Endothelial cell of umbilical vein (primary cell): ENCODE results near the gene FBXL13. TPM values are rescaled to one million over a fixed set of nuclear protein-coding genes. Genes with fewer than 3 reads are reported as not detected.
A peak's percentile ranks its signal among the peaks of the same experiment; 100 is the strongest.
"Not testable (repeated sequence)": the region's sequence is repeated elsewhere in the genome, so short reads cannot be mapped to it uniquely, and the experiment has no call there.

Experiments used
- BruUV-seq: library from RNA; stranded (reverse); fragments of 400-500 nt; replicated peaks from 2 replicates; lab custom pipeline; 2021; lab: Mats Ljungman, UMichigan
- CTCF ChIA-PET: fragments of 300-600, 350-600 bp; sonication (Branson Sonifier 250); formaldehyde crosslinking; loops from one replicate; lab custom pipeline; 2021; ENCODE audit warnings: antibody characterized with exemption, inconsistent platforms; lab: Charles Lee
- POLR2A ChIA-PET: fragments of 300-600, 350-600 bp; sonication (Branson Sonifier 250); formaldehyde crosslinking; loops from one replicate; lab custom pipeline; 2021; ENCODE audit warnings: antibody characterized with exemption, inconsistent platforms; lab: Charles Lee
- DNase-seq: peaks from one replicate; pipeline ENCODE4 v3.0.0-alpha.2; 2011; ENCODE audit warnings: low read depth, low spot score
- FAIRE-seq: peaks from 2 replicates; lab custom pipeline; 2011; peaks lifted over from hg19 to GRCh38; lab: Jason Lieb, UNC
- H2AFZ ChIP-seq: 2 replicates; pipeline ENCODE4 v1.6.0; 2012; ENCODE audit warnings: low read depth, low read length, control low read depth, inconsistent platforms
- H3K27ac ChIP-seq: 2 replicates; pipeline ENCODE4 v1.5.1; 2011; ENCODE audit warnings: low read depth, mild to moderate bottlenecking, control low read depth, low read length, moderate library complexity; ENCODE audit not compliant: insufficient read depth
- H3K27me3 ChIP-seq, 2 experiments: 2 replicates each; pipeline versions ENCODE4 v1.6.0 to v1.6.1; 2011; ENCODE audit warnings: low read length in 2 of 2, mixed read lengths in 1 of 2; ENCODE audit not compliant: control insufficient read depth in 2 of 2, insufficient read depth in 2 of 2
- H3K36me3 ChIP-seq, 2 experiments: 2 replicates in 1 of 2; 3 replicates in 1 of 2; pipeline ENCODE4 v1.5.1; 2011; ENCODE audit warnings: low read length in 2 of 2, mild to moderate bottlenecking in 1 of 2, moderate library complexity in 1 of 2; ENCODE audit not compliant: control insufficient read depth in 2 of 2, insufficient read depth in 2 of 2; ENCODE audit errors: extremely low read depth in 1 of 2
- H3K4me1 ChIP-seq: 3 replicates; pipeline ENCODE4 v1.5.1; 2011; ENCODE audit warnings: mild to moderate bottlenecking, low read length; ENCODE audit not compliant: control insufficient read depth, insufficient read depth; ENCODE audit errors: extremely low read depth
- H3K4me2 ChIP-seq: 2 replicates; pipeline ENCODE4 v1.6.1; 2011; ENCODE audit warnings: low read length, control low read depth, mixed read lengths; ENCODE audit not compliant: insufficient read depth
- H3K4me3 ChIP-seq, 3 experiments: fragments of 200-600 bp in 1 of 3; sonication (generic), shearing (Covaris generic) in 1 of 3; replicated peaks in 1 of 3; 2 replicates each; pipeline ENCODE4 v1.5.1; 2011 to 2016; ENCODE audit warnings: control low read depth in 3 of 3, low read length in 3 of 3, mild to moderate bottlenecking in 2 of 3, inconsistent platforms in 1 of 3, low read depth in 1 of 3, moderate library complexity in 1 of 3; ENCODE audit not compliant: insufficient read depth in 1 of 3
- H3K79me2 ChIP-seq: 2 replicates; pipeline ENCODE4 v1.6.0; 2012; ENCODE audit warnings: low read length, inconsistent platforms; ENCODE audit not compliant: control insufficient read depth, insufficient read depth
- H3K9ac ChIP-seq: replicated peaks from 2 replicates; pipeline ENCODE3; 2011; ENCODE audit warnings: low read length, control low read depth; ENCODE audit not compliant: insufficient read depth; ENCODE audit errors: extremely low read depth
- H3K9me1 ChIP-seq: replicated peaks from 3 replicates; pipeline ENCODE4 v1.6.0; 2011; ENCODE audit warnings: mild to moderate bottlenecking, low read length; ENCODE audit not compliant: control insufficient read depth, insufficient read depth; ENCODE audit errors: extremely low read depth
- H3K9me3 ChIP-seq: replicated peaks from 2 replicates; pipeline ENCODE4 v1.5.1; 2012; ENCODE audit warnings: low read length, inconsistent platforms; ENCODE audit not compliant: control insufficient read depth, insufficient read depth
- H4K20me1 ChIP-seq: replicated peaks from 2 replicates; pipeline ENCODE3; 2011; ENCODE audit warnings: mild to moderate bottlenecking, low read length; ENCODE audit not compliant: control insufficient read depth, insufficient read depth; ENCODE audit errors: extremely low read depth
- EZH2 ChIP-seq: IDR thresholded peaks from 2 replicates; pipeline ENCODE4 v1.6.1; 2012; ENCODE audit warnings: borderline replicate concordance, low read depth, mild to moderate bottlenecking, moderate library complexity, low read length, inconsistent platforms; ENCODE audit not compliant: severe bottlenecking
- FOS ChIP-seq: IDR thresholded peaks from 2 replicates; pipeline ENCODE4 v1.6.1; 2011; ENCODE audit warnings: mild to moderate bottlenecking, low read length, moderate library complexity, borderline replicate concordance; ENCODE audit not compliant: insufficient read depth
- GATA2 ChIP-seq: IDR thresholded peaks from 2 replicates; pipeline ENCODE4 v1.7.0; 2011; ENCODE audit warnings: low read depth, mild to moderate bottlenecking, moderate library complexity, mixed read lengths, low read length; ENCODE audit not compliant: insufficient read length, insufficient read depth
- JUN ChIP-seq: IDR thresholded peaks from 2 replicates; pipeline ENCODE4 v1.6.1; 2011; ENCODE audit warnings: borderline replicate concordance, low read depth; ENCODE audit not compliant: insufficient read length, insufficient read depth
- MYC ChIP-seq: IDR thresholded peaks from one replicate; pipeline ENCODE4 v1.6.1; 2011; ENCODE audit warnings: mild to moderate bottlenecking, low read depth, low read length
- POLR2A ChIP-seq: IDR thresholded peaks from 2 replicates; pipeline ENCODE4 v1.6.1; 2012; ENCODE audit warnings: low read depth, mild to moderate bottlenecking, control low read depth, low read length
- POLR2AphosphoS5 ChIP-seq: IDR thresholded peaks from 2 replicates; pipeline ENCODE4 v1.6.1; 2012; ENCODE audit warnings: low read depth, mild to moderate bottlenecking, control low read depth, low read length, moderate library complexity; ENCODE audit not compliant: insufficient read depth
- dilution Hi-C: fragments of 300-500 bp; cut with MboI; formaldehyde crosslinking; loops from one replicate; pipeline ENCODE4 v1.15.0; 2019; ENCODE audit warnings: low sequenced_read_pairs; ENCODE audit not compliant: extremely low pct_ligation_motif_present
- intact Hi-C: fragments of 100-400 bp; cut with micrococcal nuclease; formaldehyde crosslinking; loops from one replicate; pipeline ENCODE4 v1.10.0; 2022
- polyA plus RNA-seq, 4 experiments: library from polyadenylated mRNA; depleted of rRNA in 3 of 4; stranded (reverse) in 3 of 4; unstranded in 1 of 4; fragments of >200 nt; gene quantifications; 2 replicates each; pipeline versions ENCODE4 v1.2.1 to v1.2.3, GENCODE V29; 2011 to 2012; ENCODE audit warnings: missing spikeins in 1 of 4
- total RNA-seq: library from RNA; stranded (reverse); gene quantifications from 2 replicates; pipeline ENCODE4 v1.2.3, GENCODE V29; 2021
- TF ChIP-seq, protein P1 (sequence below): IDR thresholded peaks from 2 replicates; pipeline ENCODE4 v1.6.1; 2011; ENCODE audit not compliant: insufficient read depth, insufficient read length
- TF ChIP-seq, protein P2 (sequence below), 2 donors: IDR thresholded peaks; 1 replicate in 1 of 2; 2 replicates in 1 of 2; pipeline ENCODE4 v1.5.1; 2011; ENCODE audit warnings: low read length in 2 of 2, mild to moderate bottlenecking in 2 of 2, moderate library complexity in 2 of 2, control low read depth in 1 of 2, inconsistent platforms in 1 of 2, low read depth in 1 of 2; ENCODE audit not compliant: insufficient read depth in 1 of 2; ENCODE audit errors: extremely low read depth in 1 of 2

The FBXL13 gene
- total and polyA plus RNA-seq, 2 donors (not counting 3 experiments of a cell fraction or from before 2014, with no cell fraction given), result 3.9 to 4.6 TPM

DNA sequence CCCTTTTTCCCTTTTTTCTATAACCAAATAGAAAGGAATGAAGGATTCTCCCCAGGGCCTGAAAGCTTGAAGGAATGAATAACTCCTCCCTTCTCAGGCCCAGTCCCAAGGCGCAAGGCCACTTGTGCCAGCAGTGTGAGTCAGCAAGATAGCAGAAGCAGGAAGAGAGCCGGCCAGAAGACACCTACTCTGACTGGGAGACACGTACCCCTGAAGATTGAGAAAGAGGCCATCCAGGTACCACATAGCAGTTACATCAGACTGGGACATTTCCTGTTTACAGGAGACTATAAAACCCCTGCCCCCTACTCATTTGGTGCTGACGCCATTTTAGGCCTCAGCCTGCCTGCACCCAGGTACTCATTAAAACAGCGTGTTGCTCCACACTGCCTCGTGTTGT lies 96.3 kb downstream of the FBXL13 start:
- H4K20me1 ChIP-seq, result no peaks in the 10 kb centered on the region
- no peak overlapping the region for H3K9ac ChIP-seq
- H2AFZ ChIP-seq, result peak overlapping the region; percentile 64
- H3K27ac ChIP-seq, result peak overlapping the region; percentile 29
- ChIA-PET CTCF (no interaction called here), POLR2A (no interaction called here)
- BruUV-seq, result no TSS peak
- DNase-seq (peak; percentile 31), FAIRE-seq (peak; percentile 55)
- intact Hi-C loops, result no loop called here
- no peaks in the 10 kb centered on the region for H3K27me3 ChIP-seq
- no peak overlapping the region for H3K4me2 ChIP-seq
- no peaks in the 10 kb centered on the region for H3K9me3 ChIP-seq
- no peak overlapping the region for H3K4me3 ChIP-seq
- dilution Hi-C loops, result no loop called here
- no peaks in the 10 kb centered on the region for H3K36me3 ChIP-seq
- H3K79me2 ChIP-seq, result peaks cover 2% of the 10 kb centered on the region
- TF ChIP-seq GATA2 (no peak), JUN (no peak), POLR2A (no peak), MYC (no peak), POLR2AphosphoS5 (no peak), EZH2 (no peak), FOS (no peak)
- TF ChIP-seq, protein P1, sequence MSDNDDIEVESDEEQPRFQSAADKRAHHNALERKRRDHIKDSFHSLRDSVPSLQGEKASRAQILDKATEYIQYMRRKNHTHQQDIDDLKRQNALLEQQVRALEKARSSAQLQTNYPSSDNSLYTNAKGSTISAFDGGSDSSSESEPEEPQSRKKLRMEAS, result no peak
- TF ChIP-seq, protein P2, sequence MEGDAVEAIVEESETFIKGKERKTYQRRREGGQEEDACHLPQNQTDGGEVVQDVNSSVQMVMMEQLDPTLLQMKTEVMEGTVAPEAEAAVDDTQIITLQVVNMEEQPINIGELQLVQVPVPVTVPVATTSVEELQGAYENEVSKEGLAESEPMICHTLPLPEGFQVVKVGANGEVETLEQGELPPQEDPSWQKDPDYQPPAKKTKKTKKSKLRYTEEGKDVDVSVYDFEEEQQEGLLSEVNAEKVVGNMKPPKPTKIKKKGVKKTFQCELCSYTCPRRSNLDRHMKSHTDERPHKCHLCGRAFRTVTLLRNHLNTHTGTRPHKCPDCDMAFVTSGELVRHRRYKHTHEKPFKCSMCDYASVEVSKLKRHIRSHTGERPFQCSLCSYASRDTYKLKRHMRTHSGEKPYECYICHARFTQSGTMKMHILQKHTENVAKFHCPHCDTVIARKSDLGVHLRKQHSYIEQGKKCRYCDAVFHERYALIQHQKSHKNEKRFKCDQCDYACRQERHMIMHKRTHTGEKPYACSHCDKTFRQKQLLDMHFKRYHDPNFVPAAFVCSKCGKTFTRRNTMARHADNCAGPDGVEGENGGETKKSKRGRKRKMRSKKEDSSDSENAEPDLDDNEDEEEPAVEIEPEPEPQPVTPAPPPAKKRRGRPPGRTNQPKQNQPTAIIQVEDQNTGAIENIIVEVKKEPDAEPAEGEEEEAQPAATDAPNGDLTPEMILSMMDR (IDR thresholded peaks at IDR 0.05; ENCODE audit: extremely low read depth in 1 of 2, insufficient read depth in 1 of 2, low read depth in 1 of 2, low read length in 2 of 2), result no peak
- H3K4me1 ChIP-seq, result peaks cover 11% of the 10 kb centered on the region
- no peaks in the 10 kb centered on the region for H3K9me1 ChIP-seq

DNA sequence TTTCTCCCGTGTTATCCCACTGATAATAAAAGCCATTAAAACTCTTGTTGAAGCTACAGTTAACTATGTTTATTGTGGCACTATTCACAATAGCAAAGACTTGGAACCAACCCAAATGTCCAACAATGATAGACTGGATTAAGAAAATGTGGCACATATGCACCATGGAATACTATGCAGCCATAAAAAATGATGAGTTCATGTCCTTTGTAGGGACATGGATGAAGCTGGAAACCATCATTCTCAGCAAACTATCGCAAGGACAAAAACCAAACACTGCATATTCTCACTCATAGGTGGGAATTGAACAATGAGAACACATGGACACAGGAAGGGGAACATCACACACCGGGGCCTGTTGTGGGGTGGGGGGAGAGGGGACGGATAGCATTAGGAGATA lies 97.0 kb downstream of the FBXL13 start:
- H3K9me3 ChIP-seq, FAIRE-seq, H3K79me2 ChIP-seq, H3K4me3 ChIP-seq, H3K9me1 ChIP-seq, H3K27ac ChIP-seq, H3K27me3 ChIP-seq, intact Hi-C loops, CTCF ChIA-PET, dilution Hi-C loops, H3K9ac ChIP-seq, BruUV-seq, H3K36me3 ChIP-seq, POLR2A ChIA-PET, H3K4me2 ChIP-seq, H4K20me1 ChIP-seq, DNase-seq, H2AFZ ChIP-seq: not testable (repeated sequence)
- peaks cover 15% of the 10 kb centered on the region for H3K4me1 ChIP-seq
